GM12892 (cell line): ENCODE measurements around the gene SYNE3.

Experiments
- POLR2A ChIP-seq: IDR thresholded peaks from 2 replicates; pipeline ENCODE4 v1.6.1; 2011; ENCODE audit warnings: low read depth, low read length, control low read depth
- POLR2AphosphoS5 ChIP-seq: IDR thresholded peaks from 2 replicates; pipeline ENCODE4 v1.6.1; 2011; ENCODE audit warnings: low read depth, low read length, control low read depth

- TF ChIP-seq POLR2A (no peak), POLR2AphosphoS5 (no peak)
These were observed 9.3 kb downstream of the SYNE3 start for GRCh38 chr14:95507174-95507573.
